Measurements from ENCODE around the gene HOXB2. TPM values are rescaled to one million over a fixed set of nuclear protein-coding genes. Genes with fewer than 3 reads are reported as not detected.
A peak's percentile ranks its signal among the peaks of the same experiment; 100 is the strongest.

Gene HOXB2
- total and polyA plus RNA-seq, 9 of the 15 experiments (the other 6 are each of a cell fraction or from before 2014, with no cell fraction given) = 2.1 to 97.7 (median 21.2) TPM

DNA sequence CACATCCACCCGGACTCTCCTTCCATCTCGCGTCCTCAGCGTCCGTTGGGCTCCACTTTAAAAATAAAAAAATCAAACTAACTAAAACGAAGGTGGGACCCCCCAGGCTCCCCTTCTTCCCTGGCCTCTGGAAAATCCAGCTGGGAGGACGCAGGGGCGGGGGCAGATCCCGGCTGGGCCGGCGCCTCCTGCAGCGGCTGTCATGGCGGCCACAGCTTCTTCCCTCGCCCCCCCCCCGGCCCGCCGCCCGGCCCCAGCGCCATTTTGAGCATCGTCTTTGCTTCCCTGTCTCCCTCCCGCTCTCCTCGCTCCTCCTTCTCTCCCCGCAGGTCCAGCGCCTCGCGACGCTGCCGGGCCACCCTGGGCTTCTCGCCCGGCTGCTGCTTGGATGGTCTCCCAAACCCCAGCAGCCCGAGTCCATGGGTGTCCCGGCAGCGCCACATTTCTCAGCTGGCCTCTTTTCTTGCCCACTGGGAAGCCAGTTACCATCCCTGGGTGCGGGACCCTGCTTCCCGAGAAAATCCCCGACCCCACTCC is 3.3 kb downstream of the HOXB2 start (continued):
- TF ChIP-seq KAT2B (IDR thresholded peaks at IDR 0.05; ENCODE audit: low read depth, low read length) (no peak), NFYB (IDR thresholded peaks at IDR 0.05; ENCODE audit: extremely low read depth, insufficient read length) (no peak), IRF2 (CRISPR knock-in tag; IDR thresholded peaks at IDR 0.05) (no peak), KHSRP (IDR thresholded peaks at IDR 0.05) (no peak), NR1H2 (CRISPR knock-in tag; IDR thresholded peaks at IDR 0.05) (no peak), TRIM28 (IDR thresholded peaks at IDR 0.05) (no peak), CHD7 (IDR thresholded peaks at IDR 0.05; ENCODE audit: low read depth, low read length) (no peak), DMBX1 (CRISPR knock-in tag; IDR thresholded peaks at IDR 0.05; ENCODE audit: borderline replicate concordance) (no peak), ZNF3 (CRISPR knock-in tag; IDR thresholded peaks at IDR 0.05) (no peak), GABPA (tag; conservative IDR thresholded peaks at IDR 0.05; ENCODE audit: low read depth) (peak; percentile 20; the same call in 1 of the 2 replicates), SMAD4 (CRISPR knock-in tag; conservative IDR thresholded peaks at IDR 0.05) (0 out of 2 replicates have a peak, but pooled peaks have one; percentile 55), ZNF778 (CRISPR knock-in tag; IDR thresholded peaks at IDR 0.05) (no peak), JUND (IDR thresholded peaks at IDR 0.05; ENCODE audit: borderline replicate concordance, low read depth, low read length) (no peak), JUND (tag; IDR thresholded peaks at IDR 0.05; ENCODE audit: borderline replicate concordance, low read depth, low read length) (no peak), RFX5 (IDR thresholded peaks at IDR 0.05; ENCODE audit: low read depth, low read length) (no peak), RBM34 (IDR thresholded peaks at IDR 0.05; ENCODE audit: borderline replicate concordance, insufficient read depth, low read length) (no peak), ZSCAN32 (CRISPR knock-in tag; IDR thresholded peaks at IDR 0.05) (no peak)
- TF ChIP-seq, protein P1, sequence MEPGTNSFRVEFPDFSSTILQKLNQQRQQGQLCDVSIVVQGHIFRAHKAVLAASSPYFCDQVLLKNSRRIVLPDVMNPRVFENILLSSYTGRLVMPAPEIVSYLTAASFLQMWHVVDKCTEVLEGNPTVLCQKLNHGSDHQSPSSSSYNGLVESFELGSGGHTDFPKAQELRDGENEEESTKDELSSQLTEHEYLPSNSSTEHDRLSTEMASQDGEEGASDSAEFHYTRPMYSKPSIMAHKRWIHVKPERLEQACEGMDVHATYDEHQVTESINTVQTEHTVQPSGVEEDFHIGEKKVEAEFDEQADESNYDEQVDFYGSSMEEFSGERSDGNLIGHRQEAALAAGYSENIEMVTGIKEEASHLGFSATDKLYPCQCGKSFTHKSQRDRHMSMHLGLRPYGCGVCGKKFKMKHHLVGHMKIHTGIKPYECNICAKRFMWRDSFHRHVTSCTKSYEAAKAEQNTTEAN (CRISPR knock-in tag; IDR thresholded peaks at IDR 0.05) = no peak
